NCI-H128 (cell line): ENCODE results near the gene ACAP3.

ENCODE experiments used
- DNase-seq: peaks from one replicate; lab custom pipeline; 2025; ENCODE audit not compliant: unreplicated experiment; lab: John Stamatoyannopoulos, UW

The ACAP3 gene

DNA sequence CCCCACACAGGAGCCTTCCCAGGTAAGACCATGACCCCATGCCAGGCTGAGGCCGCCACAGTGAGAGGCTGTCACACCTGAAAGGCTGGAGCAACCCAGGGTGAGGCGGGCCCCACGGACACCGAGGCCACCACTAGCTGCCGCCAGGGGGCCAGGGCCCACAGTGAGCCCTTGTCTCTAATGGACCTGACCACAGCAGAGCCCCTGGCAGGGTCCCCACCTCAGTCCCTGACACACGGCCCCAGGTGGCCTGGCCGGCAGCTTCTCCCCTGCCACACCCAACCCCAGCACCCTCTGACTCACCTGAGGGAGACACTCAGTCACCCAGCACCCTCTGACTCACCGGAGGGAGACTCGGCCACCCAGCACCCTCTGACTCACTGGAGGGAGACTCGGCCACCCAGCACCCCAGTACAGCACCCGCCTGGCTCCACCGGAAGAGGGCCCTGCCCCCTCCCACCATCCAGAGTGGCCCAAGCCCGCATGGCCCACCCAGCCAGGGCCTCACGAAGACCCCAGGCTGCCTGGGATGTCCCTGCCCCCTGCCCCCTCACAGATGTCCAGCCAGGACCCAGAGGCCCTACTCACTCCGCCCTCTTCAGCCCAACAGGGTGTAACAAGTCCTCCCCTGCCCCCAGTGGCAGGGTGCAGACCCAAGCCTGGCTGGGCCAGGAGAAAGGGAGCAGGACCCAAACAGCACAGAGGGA lies 37.1 kb upstream of the ACAP3 start:
- DNase-seq, result no peak

DNA sequence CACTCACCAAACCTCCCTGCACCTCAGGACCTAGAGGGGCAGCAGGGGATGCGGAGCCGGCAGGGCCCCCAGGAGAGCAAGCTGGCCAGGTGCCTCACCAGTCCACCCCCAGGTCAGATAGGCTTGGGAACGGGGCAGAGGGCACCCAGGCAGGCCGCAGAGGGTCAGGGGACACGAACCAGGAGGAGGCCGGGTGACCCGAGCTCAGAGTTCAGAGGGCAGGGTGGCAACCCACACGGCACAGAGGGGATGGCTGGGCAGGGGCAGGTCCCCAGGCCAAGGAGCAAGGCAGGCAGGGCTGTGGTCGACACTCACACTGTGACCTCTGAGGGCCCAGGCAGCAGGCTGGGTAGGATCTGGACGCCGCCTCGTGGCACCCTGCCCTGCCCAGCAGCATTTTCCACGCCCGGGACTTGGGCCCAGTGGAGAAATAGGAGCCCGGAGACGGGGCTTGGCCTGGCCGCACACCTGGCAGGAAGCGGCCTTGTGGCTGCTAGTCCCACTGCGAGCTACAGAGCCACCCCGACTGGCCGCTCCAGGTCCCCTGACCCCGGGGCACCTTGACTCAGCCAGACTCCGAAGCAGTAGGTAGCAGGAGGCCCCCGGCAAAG lies 36.2 kb upstream of the ACAP3 start:
- DNase-seq, result no peak

DNA sequence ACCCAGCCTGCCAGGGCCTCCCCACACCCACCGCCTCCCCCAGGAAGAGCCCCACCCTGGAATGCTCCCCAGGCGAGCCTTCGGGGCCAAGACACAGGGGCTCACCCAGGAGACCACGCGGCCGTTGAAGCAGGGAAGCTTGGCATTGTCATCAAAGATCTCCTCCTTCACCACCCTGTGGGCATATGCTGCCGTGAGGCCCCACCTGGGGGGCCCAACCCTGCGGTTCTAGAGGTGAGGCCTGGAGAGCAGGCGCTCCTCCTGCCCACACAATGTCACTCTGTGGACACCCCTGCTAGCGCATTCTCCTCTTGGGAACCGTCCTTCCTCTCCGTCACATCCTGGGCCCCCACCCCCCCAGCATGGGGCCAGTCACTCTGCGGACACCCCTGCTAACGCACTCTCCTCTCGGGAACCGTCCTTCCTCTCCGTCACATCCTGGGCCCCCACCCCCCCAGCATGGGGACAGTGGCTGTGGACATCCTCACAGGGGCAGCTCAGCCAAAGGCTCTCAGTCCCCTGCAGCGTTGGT lies 34.9 kb upstream of the ACAP3 start:
- no peak for DNase-seq

DNA sequence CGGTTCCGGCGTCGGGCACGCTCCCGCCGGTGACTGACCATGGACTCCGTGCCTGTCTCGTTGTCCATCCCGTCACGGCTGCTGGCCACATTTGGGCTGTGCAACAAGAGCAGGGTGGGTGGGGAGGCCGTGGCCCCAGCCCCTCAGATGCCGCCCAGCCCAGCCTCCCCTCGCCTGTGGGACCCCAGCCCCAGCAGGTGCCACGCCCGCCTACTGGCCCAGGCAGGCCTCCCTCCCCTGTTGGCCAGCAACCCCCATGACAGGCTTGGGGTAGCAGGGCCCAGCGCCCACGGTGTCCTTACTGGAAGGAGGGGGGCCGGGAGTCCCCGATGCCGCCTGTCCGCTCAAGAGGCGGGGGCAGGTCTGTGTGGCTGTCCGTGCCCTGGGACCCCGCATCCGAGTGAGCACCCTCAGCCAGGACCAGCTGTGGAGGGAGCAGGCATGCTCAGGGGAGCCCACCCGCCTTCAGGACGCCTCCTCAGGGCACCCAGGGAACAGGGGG lies 34.4 kb upstream of the ACAP3 start:
- DNase-seq, result no peak

DNA sequence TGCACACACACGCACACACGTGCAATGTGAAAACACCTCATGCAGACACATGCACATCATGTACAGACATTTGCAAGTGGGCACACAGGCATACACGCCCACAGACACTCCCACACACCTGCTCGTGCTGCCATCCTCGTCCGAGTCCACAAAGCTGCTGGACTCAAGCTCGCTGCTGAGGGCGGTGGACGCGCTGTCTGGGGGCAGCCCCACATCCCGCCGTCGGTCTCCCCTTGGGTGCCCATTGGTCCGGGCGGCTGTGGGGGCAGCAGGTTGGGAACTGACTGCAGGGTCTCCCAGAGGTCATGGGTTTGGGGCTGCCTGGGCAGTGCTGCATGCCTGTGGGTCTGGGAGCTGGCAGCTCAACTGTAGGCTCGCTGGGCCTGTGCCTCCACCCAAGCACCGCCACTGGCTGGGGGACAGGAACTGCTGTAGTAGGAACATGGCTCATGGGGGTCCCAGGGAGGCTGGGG lies 33.9 kb upstream of the ACAP3 start:
- no peak for DNase-seq

DNA sequence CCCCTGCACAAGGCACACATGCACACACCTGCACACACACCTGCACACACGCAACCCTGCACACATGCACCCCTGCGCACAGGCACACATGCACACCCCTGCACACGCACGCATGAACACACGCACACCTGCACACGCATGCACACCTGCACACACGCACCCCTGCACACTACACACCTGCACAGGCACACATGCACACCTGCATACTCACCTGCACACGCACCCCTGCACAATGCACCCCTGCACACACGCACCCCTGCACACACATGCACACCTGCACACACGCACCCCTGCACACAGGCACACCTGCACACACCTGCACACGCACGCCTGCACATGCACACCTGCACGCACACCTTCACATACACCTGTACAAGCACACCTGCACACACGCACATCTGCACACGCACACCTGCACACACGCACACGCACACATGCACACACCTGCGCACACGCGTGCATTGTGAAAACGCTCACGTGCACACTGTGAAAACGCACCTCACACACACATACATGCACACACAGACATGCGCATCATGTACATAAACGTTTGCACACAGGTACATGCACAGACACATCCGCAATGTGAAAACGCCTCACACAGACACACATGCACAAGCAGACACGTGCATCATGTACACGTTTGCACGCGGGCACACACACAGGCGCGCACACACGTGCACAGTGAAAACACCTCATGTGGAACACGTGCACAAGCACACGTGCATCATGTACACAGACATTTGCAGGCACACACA lies 33.2 kb upstream of the ACAP3 start:
- DNase-seq, result no peak

DNA sequence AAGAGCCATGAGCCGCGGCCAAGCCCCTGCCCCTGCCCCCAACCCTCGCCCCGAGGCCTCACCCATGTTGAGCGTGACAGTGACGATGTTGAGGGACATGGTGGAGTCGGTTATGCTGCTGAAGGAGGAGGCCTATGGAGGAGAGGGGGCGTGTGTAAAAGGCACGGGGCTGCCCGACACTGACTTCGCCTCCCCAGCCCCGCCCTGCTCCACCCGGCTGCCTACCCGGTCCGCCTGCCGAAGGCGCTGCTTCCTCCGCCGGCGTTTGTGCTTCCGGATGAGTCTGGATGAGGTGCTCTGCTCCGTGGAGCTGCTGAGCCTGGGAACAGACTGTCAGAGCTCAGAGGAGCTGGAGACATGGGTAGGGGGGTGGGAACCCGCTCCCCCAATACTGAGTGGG lies 32.5 kb upstream of the ACAP3 start:
- no peak for DNase-seq

DNA sequence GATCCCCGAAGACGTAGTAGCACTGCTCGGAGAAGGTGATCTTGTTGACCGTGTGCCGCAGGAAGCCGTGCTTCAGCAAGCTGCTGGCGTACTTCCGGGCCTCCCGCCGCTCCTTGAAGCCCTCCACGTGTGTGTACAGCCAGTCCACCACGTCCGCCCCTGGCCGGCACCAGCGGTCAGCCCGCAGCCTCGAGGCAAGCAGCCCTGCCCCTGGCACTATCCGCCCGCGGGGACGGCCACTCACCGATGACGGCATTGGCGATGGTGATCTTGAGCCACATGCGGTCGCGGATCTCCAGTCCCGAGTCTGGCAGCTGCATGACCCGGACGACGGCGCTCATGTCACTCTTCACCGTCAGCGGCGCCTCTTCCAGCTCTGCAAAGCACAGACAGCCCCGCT lies 30.5 kb upstream of the ACAP3 start:
- no peak for DNase-seq

DNA sequence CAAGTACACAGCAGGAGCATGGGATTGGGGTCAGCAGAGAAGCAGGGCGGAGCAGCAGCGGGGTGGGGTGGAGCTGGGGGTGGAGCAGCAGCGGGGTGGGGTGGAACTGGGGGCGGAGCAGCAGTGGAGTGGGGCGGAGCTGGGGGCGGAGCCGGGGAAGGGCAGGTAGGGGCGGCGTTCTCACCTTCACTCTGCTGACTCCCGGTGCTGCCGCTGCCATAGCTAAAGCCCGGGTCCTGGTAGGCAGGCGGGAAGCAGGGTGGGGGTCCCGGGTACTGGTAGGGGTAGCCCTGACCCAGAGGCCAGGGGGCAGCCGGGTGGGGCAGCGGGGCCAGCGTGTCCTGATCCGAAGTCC lies 30.0 kb upstream of the ACAP3 start:
- no peak for DNase-seq

DNA sequence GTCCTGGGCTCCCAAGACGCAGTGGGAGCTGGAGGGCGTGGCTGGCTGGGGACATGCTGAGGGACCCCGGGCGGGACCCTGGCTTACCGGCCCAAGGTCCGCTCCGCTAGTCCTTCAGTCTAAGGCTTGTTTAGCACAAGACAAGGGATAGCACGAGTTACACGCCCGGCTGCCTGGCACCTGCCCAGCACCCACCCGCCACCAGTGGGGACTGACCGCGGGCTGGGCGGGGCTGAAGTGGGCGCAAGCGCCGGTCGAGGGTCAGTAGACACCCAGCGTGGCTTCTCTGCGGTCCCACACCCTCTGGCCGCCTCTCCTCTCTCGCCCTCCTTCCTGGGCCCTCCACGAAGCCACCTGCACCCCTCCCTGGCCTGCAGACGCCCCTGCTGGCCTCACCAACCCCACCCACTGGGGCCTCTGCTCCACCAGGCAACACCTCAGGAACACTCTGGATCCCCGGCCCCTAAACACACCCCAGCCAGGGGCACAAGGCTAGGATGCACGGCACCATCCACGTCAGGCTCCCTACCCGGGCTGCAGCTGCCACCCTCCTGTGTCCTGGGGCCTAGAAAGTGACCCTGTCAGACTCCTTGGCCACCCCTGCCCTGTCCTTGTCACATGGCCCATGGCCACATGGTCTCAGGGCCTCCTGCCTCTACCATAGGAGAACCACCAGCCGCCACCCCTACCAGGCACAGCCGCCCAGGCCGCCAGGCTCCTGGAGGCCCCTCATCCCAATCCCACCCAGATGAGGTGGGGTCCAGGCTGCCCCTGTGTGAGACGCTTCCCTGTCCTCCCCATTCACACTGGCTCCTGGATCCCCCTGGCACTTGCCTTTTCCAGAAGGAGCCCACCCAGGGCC lies 29.4 kb upstream of the ACAP3 start:
- DNase-seq, result no peak

DNA sequence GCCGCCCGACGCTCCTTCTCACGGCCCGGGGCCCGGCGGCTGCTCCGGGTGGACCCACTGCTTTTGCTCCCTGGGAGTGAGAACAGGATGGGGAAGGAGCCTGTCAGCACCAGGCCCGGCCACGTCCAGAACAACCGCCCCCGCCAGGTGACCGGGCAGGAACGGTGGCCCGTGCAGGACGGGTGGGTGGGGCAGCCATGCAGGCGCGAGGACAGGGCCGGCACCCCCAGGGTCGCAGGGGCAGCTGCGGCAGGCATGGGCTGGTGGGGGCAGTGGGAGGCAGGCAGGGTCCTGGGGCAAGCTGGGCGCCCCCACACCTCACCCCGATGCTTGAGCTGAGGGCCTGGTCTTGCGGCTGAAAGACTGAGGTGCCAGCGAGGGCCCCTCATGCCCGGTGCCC lies 28.7 kb upstream of the ACAP3 start:
- no peak for DNase-seq

DNA sequence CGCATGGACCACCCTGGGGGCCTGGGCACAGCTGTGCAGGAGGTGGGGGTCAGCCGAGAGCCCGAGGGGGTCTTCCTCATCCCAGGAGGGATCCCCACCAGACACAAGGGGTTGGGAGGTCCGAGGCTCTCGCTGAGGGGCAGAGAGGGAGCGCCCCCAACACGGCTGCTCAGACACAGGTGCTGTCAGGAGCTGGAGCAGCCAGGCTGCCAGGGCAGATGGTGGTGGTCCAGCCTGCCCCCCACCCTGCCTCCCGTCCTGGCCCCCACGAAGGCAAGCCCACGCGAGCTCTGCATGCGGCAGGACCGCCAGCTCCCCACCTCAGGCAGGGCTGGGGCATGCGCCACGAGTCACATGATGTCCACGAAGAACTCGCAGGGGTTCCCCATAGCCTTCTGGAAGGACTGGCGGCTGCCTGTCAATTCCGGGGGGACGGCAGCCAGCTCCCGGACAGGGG lies 28.1 kb upstream of the ACAP3 start:
- DNase-seq, result no peak

DNA sequence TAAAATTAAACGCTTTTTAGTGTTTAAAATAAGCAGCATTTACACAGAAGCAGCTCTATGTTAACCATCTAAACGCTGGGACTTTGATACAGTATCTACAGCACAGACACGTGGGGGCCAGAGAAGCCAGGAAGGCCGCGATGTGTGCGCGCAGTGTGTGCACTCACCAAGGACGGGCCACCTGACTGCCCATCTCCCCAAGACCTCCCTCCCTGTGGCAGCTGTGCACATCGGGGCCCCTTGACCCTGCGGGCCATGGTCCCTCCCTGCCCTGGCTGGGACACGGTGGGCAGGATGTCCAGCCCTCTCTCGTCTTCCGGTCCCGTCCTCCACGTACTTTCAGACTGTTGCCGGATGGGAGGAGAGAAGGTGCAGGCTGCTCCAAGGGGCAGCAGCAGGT lies 27.6 kb upstream of the ACAP3 start:
- no peak for DNase-seq

DNA sequence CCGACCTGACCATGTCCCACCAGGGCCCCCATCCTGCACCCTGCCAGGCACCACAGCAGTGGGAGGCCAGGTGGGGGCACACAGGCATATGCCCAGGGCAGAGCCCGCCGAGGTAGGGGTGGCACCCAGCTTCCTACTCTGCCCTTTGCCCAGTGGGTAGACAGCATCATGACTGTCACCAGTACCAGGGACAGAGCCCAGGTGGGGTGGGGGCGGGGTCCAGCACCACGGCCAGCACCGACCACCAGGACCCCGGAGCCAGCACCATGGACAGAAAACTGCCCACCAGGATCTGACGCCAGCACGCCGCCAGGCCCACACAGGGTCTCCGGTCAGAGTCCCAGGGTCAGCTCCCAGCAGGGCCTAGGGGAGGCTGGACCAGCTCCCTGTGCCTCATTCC lies 27.1 kb upstream of the ACAP3 start:
- no peak for DNase-seq

DNA sequence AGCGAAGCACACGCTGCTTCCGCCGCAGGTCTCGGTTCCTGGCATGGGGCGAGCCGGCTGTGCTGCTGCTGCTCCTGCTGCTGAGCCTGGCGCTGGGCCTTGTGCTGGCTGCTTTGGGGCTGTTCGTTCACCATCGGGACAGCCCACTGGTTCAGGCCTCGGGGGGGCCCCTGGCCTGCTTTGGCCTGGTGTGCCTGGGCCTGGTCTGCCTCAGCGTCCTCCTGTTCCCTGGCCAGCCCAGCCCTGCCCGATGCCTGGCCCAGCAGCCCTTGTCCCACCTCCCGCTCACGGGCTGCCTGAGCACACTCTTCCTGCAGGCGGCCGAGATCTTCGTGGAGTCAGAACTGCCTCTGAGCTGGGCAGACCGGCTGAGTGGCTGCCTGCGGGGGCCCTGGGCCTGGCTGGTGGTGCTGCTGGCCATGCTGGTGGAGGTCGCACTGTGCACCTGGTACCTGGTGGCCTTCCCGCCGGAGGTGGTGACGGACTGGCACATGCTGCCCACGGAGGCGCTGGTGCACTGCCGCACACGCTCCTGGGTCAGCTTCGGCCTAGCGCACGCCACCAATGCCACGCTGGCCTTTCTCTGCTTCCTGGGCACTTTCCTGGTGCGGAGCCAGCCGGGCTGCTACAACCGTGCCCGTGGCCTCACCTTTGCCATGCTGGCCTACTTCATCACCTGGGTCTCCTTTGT lies 26.0 kb upstream of the ACAP3 start:
- no peak for DNase-seq

DNA sequence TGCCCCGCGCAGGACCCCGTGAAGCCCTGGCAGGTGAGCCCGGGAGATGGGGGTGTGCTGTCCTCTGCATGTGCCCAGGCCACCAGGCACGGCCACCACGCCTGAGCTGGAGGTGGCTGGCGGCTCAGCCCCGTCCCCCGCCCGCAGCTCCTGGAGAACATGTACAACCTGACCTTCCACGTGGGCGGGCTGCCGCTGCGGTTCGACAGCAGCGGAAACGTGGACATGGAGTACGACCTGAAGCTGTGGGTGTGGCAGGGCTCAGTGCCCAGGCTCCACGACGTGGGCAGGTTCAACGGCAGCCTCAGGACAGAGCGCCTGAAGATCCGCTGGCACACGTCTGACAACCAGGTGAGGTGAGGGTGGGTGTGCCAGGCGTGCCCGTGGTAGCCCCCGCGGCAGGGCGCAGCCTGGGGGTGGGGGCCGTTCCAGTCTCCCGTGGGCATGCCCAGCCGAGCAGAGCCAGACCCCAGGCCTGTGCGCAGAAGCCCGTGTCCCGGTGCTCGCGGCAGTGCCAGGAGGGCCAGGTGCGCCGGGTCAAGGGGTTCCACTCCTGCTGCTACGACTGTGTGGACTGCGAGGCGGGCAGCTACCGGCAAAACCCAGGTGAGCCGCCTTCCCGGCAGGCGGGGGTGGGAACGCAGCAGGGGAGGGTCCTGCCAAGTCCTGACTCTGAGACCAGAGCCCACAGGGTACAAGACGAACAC lies 25.2 kb upstream of the ACAP3 start:
- no peak for DNase-seq

DNA sequence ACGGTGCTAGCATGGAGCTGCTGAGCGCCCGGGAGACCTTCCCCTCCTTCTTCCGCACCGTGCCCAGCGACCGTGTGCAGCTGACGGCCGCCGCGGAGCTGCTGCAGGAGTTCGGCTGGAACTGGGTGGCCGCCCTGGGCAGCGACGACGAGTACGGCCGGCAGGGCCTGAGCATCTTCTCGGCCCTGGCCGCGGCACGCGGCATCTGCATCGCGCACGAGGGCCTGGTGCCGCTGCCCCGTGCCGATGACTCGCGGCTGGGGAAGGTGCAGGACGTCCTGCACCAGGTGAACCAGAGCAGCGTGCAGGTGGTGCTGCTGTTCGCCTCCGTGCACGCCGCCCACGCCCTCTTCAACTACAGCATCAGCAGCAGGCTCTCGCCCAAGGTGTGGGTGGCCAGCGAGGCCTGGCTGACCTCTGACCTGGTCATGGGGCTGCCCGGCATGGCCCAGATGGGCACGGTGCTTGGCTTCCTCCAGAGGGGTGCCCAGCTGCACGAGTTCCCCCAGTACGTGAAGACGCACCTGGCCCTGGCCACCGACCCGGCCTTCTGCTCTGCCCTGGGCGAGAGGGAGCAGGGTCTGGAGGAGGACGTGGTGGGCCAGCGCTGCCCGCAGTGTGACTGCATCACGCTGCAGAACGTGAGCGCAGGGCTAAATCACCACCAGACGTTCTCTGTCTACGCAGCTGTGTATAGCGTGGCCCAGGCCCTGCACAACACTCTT lies 24.5 kb upstream of the ACAP3 start:
- no peak for DNase-seq

DNA sequence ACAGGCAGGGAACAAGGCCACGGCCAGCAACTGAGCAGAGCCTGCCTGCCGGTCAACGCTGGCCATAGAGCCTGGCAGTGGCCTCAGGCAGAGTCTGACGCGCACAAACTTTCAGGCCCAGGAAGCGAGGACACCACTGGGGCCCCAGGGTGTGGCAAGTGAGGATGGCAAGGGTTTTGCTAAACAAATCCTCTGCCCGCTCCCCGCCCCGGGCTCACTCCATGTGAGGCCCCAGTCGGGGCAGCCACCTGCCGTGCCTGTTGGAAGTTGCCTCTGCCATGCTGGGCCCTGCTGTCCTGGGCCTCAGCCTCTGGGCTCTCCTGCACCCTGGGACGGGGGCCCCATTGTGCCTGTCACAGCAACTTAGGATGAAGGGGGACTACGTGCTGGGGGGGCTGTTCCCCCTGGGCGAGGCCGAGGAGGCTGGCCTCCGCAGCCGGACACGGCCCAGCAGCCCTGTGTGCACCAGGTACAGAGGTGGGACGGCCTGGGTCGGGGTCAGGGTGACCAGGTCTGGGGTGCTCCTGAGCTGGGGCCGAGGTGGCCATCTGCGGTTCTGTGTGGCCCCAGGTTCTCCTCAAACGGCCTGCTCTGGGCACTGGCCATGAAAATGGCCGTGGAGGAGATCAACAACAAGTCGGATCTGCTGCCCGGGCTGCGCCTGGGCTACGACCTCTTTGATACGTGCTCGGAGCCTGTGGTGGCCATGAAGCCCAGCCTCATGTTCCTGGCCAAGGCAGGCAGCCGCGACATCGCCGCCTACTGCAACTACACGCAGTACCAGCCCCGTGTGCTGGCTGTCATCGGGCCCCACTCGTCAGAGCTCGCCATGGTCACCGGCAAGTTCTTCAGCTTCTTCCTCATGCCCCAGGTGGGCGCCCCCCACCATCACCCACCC lies 23.6 kb upstream of the ACAP3 start, which contains the start of gene TAS1R3:
Gene TAS1R3 (plus strand): TSS at position 213 of the 898 bp plus-strand sequence. CDS start 66 bp downstream, at position 279.
- DNase-seq, result no peak
